Ishikawa (cell line): Measurements from ENCODE around the gene NOTCH1.

Experiments
- CEBPB ChIP-seq: IDR thresholded peaks from 2 replicates; pipeline ENCODE4 v1.6.1; 2012
- EGR1 ChIP-seq: IDR thresholded peaks from 2 replicates; pipeline ENCODE4 v1.6.1; 2012
- EP300 ChIP-seq: IDR thresholded peaks from 2 replicates; pipeline ENCODE4 v1.6.1; 2012; ENCODE audit warnings: borderline replicate concordance
- MAX ChIP-seq: IDR thresholded peaks from 2 replicates; pipeline ENCODE4 v1.6.1; 2012
- RAD21 ChIP-seq: IDR thresholded peaks from 2 replicates; pipeline ENCODE4 v1.6.1; 2012; ENCODE audit warnings: low read depth
- TAF1 ChIP-seq: IDR thresholded peaks from 2 replicates; pipeline ENCODE4 v1.6.1; 2012; ENCODE audit warnings: low read depth, mild to moderate bottlenecking
- TEAD4 ChIP-seq: IDR thresholded peaks from 2 replicates; pipeline ENCODE4 v1.6.1; 2012
- YY1 ChIP-seq: IDR thresholded peaks from 2 replicates; pipeline ENCODE4 v1.6.1; 2012; ENCODE audit warnings: low read depth
- TF ChIP-seq, protein P1 (sequence below): IDR thresholded peaks from 2 replicates; pipeline ENCODE4 v1.6.1; 2012; ENCODE audit warnings: low read depth, mild to moderate bottlenecking

DNA sequence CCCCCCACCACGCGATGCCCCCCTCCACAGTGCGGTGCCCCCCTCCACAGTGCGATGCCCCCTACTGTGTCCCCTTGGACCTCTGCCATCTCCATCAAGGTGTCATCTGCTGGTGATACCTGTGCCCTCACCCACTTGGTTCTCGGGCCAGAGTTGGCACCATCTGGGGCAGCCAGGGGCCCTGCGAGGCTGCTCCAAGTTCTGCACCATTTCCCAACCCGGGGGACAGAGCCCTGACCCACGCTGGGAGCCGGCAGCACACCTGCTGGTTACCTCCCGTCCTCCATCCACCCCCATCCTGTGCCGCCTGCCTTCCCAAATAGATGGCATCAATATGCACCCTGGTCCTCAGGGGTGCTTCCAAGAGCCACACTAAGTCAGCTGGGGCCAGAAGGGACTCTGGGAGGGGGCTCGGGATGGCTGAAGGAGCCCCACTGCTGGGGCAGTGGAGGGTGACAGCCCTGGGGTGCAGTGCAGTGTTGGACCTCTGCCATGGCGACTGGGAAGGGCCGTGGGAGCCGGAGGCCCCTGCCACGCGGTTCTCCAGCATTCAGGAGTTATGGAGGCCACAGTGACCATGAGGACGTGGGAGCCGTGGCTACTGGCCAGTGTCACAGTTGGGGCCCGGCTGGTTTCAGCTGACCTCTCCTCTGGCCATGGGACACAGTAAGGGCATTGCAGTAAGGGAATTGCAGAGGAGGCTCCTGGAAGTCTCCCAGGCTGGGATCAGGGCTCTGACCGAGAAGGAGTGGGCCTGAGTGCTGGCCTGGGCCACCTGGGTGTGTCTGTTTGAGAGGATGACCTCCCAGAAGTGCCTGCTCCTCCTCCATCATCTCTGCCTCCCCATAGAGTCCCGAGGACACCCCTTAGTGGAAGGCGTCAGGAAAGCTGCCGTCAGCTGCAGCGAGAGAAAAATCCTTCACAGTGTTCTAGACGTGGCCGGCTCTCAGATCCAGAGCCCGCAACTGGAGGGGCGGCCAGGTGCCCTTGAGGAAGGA, 44.2 kb upstream of the NOTCH1 start:
- TF ChIP-seq, protein P1, sequence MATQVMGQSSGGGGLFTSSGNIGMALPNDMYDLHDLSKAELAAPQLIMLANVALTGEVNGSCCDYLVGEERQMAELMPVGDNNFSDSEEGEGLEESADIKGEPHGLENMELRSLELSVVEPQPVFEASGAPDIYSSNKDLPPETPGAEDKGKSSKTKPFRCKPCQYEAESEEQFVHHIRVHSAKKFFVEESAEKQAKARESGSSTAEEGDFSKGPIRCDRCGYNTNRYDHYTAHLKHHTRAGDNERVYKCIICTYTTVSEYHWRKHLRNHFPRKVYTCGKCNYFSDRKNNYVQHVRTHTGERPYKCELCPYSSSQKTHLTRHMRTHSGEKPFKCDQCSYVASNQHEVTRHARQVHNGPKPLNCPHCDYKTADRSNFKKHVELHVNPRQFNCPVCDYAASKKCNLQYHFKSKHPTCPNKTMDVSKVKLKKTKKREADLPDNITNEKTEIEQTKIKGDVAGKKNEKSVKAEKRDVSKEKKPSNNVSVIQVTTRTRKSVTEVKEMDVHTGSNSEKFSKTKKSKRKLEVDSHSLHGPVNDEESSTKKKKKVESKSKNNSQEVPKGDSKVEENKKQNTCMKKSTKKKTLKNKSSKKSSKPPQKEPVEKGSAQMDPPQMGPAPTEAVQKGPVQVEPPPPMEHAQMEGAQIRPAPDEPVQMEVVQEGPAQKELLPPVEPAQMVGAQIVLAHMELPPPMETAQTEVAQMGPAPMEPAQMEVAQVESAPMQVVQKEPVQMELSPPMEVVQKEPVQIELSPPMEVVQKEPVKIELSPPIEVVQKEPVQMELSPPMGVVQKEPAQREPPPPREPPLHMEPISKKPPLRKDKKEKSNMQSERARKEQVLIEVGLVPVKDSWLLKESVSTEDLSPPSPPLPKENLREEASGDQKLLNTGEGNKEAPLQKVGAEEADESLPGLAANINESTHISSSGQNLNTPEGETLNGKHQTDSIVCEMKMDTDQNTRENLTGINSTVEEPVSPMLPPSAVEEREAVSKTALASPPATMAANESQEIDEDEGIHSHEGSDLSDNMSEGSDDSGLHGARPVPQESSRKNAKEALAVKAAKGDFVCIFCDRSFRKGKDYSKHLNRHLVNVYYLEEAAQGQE, result no peak
- TF ChIP-seq YY1 (no peak), EP300 (no peak), MAX (no peak), TAF1 (no peak), TEAD4 (no peak), CEBPB (no peak), EGR1 (no peak), RAD21 (no peak)
